IMR-90 (cell line): ENCODE measurements around the gene SERPINF2. TPM values are rescaled to one million over a fixed set of nuclear protein-coding genes. Genes with fewer than 3 reads are reported as not detected.

ENCODE experiments used
- ATAC-seq: fragments of 200-7000 bp; cut with Tn5 transposase; 2 replicates; pipeline ENCODE4 v1.9.1; 2020; ENCODE audit warnings: low read depth, mild to moderate bottlenecking, moderate library complexity
- BruUV-seq: library from RNA; stranded (reverse); fragments of 400-500 nt; replicated peaks from 2 replicates; lab custom pipeline; 2021; lab: Mats Ljungman, UMichigan
- CTCF ChIA-PET: fragments of 300-600 bp; formaldehyde crosslinking; extraction: SDS; loops from one replicate; lab custom pipeline; 2021; ENCODE audit warnings: antibody characterized with exemption; lab: Yijun Ruan, JAX
- POLR2A ChIA-PET: fragments of 300-600 bp; sonication (Branson Sonifier 250); formaldehyde crosslinking; loops from one replicate; lab custom pipeline; 2022; ENCODE audit warnings: antibody characterized with exemption; ENCODE audit not compliant: unreplicated experiment; lab: Charles Lee
- DNase-seq: peaks from one replicate; pipeline ENCODE4 v3.0.0; 2013
- H2AFZ ChIP-seq: replicated peaks from 2 replicates; pipeline ENCODE3; 2013; ENCODE audit warnings: low read length, mild to moderate bottlenecking; ENCODE audit not compliant: poor library complexity
- H2AK5ac ChIP-seq: 2 replicates; pipeline ENCODE4 v1.6.1; 2013; ENCODE audit warnings: low read depth, low read length, inconsistent platforms
- H2AK9ac ChIP-seq: replicated peaks from 2 replicates; pipeline ENCODE3; 2013; ENCODE audit warnings: mild to moderate bottlenecking, low read depth, low read length, moderate library complexity; ENCODE audit not compliant: poor library complexity
- H2BK120ac ChIP-seq: 2 replicates; pipeline ENCODE4 v1.6.1; 2013; ENCODE audit warnings: low read depth, low read length, inconsistent platforms
- H2BK15ac ChIP-seq: 3 replicates; pipeline ENCODE4 v1.6.1; 2013; ENCODE audit warnings: low read depth, low read length, inconsistent platforms
- H2BK20ac ChIP-seq: 2 replicates; pipeline ENCODE4 v1.6.1; 2013; ENCODE audit warnings: low read depth, mild to moderate bottlenecking, inconsistent platforms, low read length, moderate library complexity
- H2BK5ac ChIP-seq: 2 replicates; pipeline ENCODE4 v1.6.1; 2013; ENCODE audit warnings: mild to moderate bottlenecking, low read depth, low read length, inconsistent platforms; ENCODE audit not compliant: poor library complexity, severe bottlenecking
- H3K14ac ChIP-seq: replicated peaks from 2 replicates; pipeline ENCODE4 v1.6.1; 2013; ENCODE audit warnings: low read depth, low read length, inconsistent platforms
- H3K18ac ChIP-seq: 2 replicates; pipeline ENCODE4 v1.6.1; 2013; ENCODE audit warnings: low read depth, low read length, control low read depth
- H3K23ac ChIP-seq: 2 replicates; pipeline ENCODE4 v1.6.1; 2013; ENCODE audit warnings: low read depth, low read length, inconsistent platforms
- H3K27ac ChIP-seq: 2 replicates; pipeline ENCODE4 v1.5.1; 2013; ENCODE audit warnings: mild to moderate bottlenecking, control low read depth, low read length; ENCODE audit not compliant: insufficient read depth
- H3K27me3 ChIP-seq: 2 replicates; pipeline ENCODE4 v1.6.1; 2013; ENCODE audit warnings: low read length; ENCODE audit not compliant: control insufficient read depth, insufficient read depth
- H3K36me3 ChIP-seq: 2 replicates; pipeline ENCODE4 v1.6.1; 2013; ENCODE audit warnings: low read length, mixed read lengths; ENCODE audit not compliant: control insufficient read depth, insufficient read depth
- H3K4ac ChIP-seq: 2 replicates; pipeline ENCODE4 v1.6.1; 2013; ENCODE audit warnings: low read depth, low read length, inconsistent platforms
- H3K4me1 ChIP-seq: 2 replicates; pipeline ENCODE4 v1.6.1; 2013; ENCODE audit warnings: low read length, mixed read lengths; ENCODE audit not compliant: control insufficient read depth, insufficient read depth
- H3K4me2 ChIP-seq: 2 replicates; pipeline ENCODE4 v1.6.1; 2013; ENCODE audit warnings: low read depth, mild to moderate bottlenecking, control low read depth, low read length, moderate library complexity
- H3K4me3 ChIP-seq: 2 replicates; pipeline ENCODE4 v1.5.1; 2013; ENCODE audit warnings: low read depth, mild to moderate bottlenecking, control low read depth, low read length, moderate library complexity; ENCODE audit not compliant: insufficient read depth
- H3K56ac ChIP-seq: 2 replicates; pipeline ENCODE4 v1.6.1; 2013; ENCODE audit warnings: low read length, inconsistent platforms; ENCODE audit not compliant: insufficient read depth; ENCODE audit errors: extremely low read depth
- H3K79me1 ChIP-seq, 2 experiments: 2 replicates each; pipeline ENCODE4 v1.6.1; 2013; ENCODE audit warnings: low read length in 2 of 2, inconsistent platforms in 1 of 2, low read depth in 1 of 2
- H3K9ac ChIP-seq: 2 replicates; pipeline ENCODE4 v1.6.1; 2013; ENCODE audit warnings: low read depth, low read length, control low read depth
- H3K9me1 ChIP-seq: 2 replicates; pipeline ENCODE4 v1.6.1; 2013; ENCODE audit warnings: low read length, inconsistent platforms; ENCODE audit not compliant: insufficient read depth
- H3K9me3 ChIP-seq: 2 replicates; pipeline ENCODE4 v1.6.1; 2013; ENCODE audit warnings: low read length; ENCODE audit not compliant: control insufficient read depth, insufficient read depth
- H4K20me1 ChIP-seq: 2 replicates; pipeline ENCODE4 v1.6.1; 2013; ENCODE audit warnings: low read length, inconsistent platforms; ENCODE audit not compliant: insufficient read depth
- H4K5ac ChIP-seq: 2 replicates; pipeline ENCODE4 v1.6.1; 2013; ENCODE audit warnings: mild to moderate bottlenecking, low read depth, low read length, control low read depth
- H4K8ac ChIP-seq, 2 experiments: 2 replicates each; pipeline ENCODE4 v1.6.1; 2013; ENCODE audit warnings: low read depth in 2 of 2, low read length in 2 of 2, control low read depth in 1 of 2, inconsistent platforms in 1 of 2
- H4K91ac ChIP-seq: 2 replicates; pipeline ENCODE4 v1.6.1; 2013; ENCODE audit warnings: low read depth, low read length, inconsistent platforms; ENCODE audit not compliant: insufficient read depth
- BHLHE40 ChIP-seq: fragments of 150-350 bp; IDR thresholded peaks from 2 replicates; pipeline ENCODE4 v1.6.1; 2016; ENCODE audit warnings: mild to moderate bottlenecking, low read depth, low read length
- CEBPB ChIP-seq: IDR thresholded peaks from 2 replicates; pipeline ENCODE4 v1.6.1; 2012; ENCODE audit warnings: low read depth, low read length, improper control_type of control experiment
- CHD1 ChIP-seq: IDR thresholded peaks from 2 replicates; pipeline ENCODE4 v1.6.1; 2012; ENCODE audit warnings: low read depth, low read length, improper control_type of control experiment
- ELK1 ChIP-seq: fragments of 150-350 bp; IDR thresholded peaks from 2 replicates; pipeline ENCODE4 v1.6.1; 2016; ENCODE audit warnings: low read depth, mild to moderate bottlenecking, low read length, moderate library complexity, borderline replicate concordance
- FOS ChIP-seq: fragments of 150-350 bp; IDR thresholded peaks from 2 replicates; pipeline ENCODE4 v1.6.1; 2016; ENCODE audit warnings: low read depth, low read length
- MAFK ChIP-seq: IDR thresholded peaks from 2 replicates; pipeline ENCODE4 v1.6.1; 2012; ENCODE audit warnings: low read depth, low read length, improper control_type of control experiment
- MAZ ChIP-seq: IDR thresholded peaks from 2 replicates; pipeline ENCODE4 v1.6.1; 2012; ENCODE audit warnings: low read depth, mild to moderate bottlenecking, low read length, improper control_type of control experiment, moderate library complexity, borderline replicate concordance
- MXI1 ChIP-seq: IDR thresholded peaks from 2 replicates; pipeline ENCODE4 v1.6.1; 2012; ENCODE audit warnings: low read depth, mild to moderate bottlenecking, low read length, moderate library complexity, borderline replicate concordance
- NFE2L2 ChIP-seq: fragments of 150-350 bp; IDR thresholded peaks from 2 replicates; pipeline ENCODE4 v1.6.1; 2016; ENCODE audit warnings: low read depth, mild to moderate bottlenecking, low read length
- POLR2A ChIP-seq: IDR thresholded peaks from 2 replicates; pipeline ENCODE4 v1.6.1; 2012; ENCODE audit warnings: mild to moderate bottlenecking, low read depth, low read length
- RAD21 ChIP-seq: IDR thresholded peaks from 2 replicates; pipeline ENCODE4 v1.6.1; 2012; ENCODE audit warnings: low read length, improper control_type of control experiment
- RCOR1 ChIP-seq: IDR thresholded peaks from 2 replicates; pipeline ENCODE4 v1.6.1; 2012; ENCODE audit warnings: mild to moderate bottlenecking, low read length, improper control_type of control experiment; ENCODE audit not compliant: insufficient replicate concordance
- RFX5 ChIP-seq: IDR thresholded peaks from 2 replicates; pipeline ENCODE4 v1.8.0; 2012; ENCODE audit warnings: low read depth, mild to moderate bottlenecking, low read length, moderate library complexity
- SMC3 ChIP-seq: fragments of 150-350 bp; IDR thresholded peaks from 2 replicates; pipeline ENCODE4 v1.6.1; 2016; ENCODE audit warnings: low read depth, mild to moderate bottlenecking, antibody characterized with exemption, low read length, moderate library complexity
- USF2 ChIP-seq: fragments of 150-350 bp; IDR thresholded peaks from 2 replicates; pipeline ENCODE4 v1.6.1; 2017; ENCODE audit warnings: mild to moderate bottlenecking, antibody characterized with exemption, low read length, low read depth
- WGBS, 2 experiments: methylation state at CpG; one replicate each; pipeline versions ENCODE4 v1.1.5 to v1.1.7; 2013; ENCODE audit warnings: missing lambda C conversion rate in 2 of 2; ENCODE audit not compliant: insufficient read length in 1 of 2; ENCODE audit errors: extremely low coverage in 2 of 2; 5-methylcytosine and 5-hydroxymethylcytosine counted together
- dilution Hi-C: fragments of 300-500 bp; cut with HindIII; formaldehyde crosslinking; loops from one replicate; pipeline ENCODE4 v1.14.3; 2018; ENCODE audit warnings: low sequenced_read_pairs; ENCODE audit not compliant: unreplicated experiment
- in situ Hi-C: fragments of 300-500 bp; cut with MboI; formaldehyde crosslinking; loops from 3 replicates; pipeline ENCODE4 v1.14.3; 2019; ENCODE audit warnings: low sequenced_read_pairs, inconsistent platforms, mixed read lengths
- intact Hi-C: fragments of 100-400 bp; cut with micrococcal nuclease; formaldehyde crosslinking; loops from 2 replicates; pipeline ENCODE4 v1.10.0; 2022
- polyA plus RNA-seq, 3 experiments: library from polyadenylated mRNA; depleted of rRNA; stranded (reverse); fragments of >200 nt; gene quantifications; 2 replicates each; pipeline ENCODE4 v1.2.3, GENCODE V29; 2012; ENCODE audit warnings: low replicate concordance in 1 of 3
- total RNA-seq: library from RNA; depleted of rRNA; stranded (reverse); fragments of >200 nt; gene quantifications from 2 replicates; pipeline ENCODE4 v1.2.3, GENCODE V29; 2012
- TF ChIP-seq, protein P1 (sequence below): conservative IDR thresholded peaks from 2 replicates; pipeline ENCODE4 v1.5.1; 2012; ENCODE audit warnings: mild to moderate bottlenecking, low read depth, low read length, improper control_type of control experiment

The SERPINF2 gene
- total and polyA plus RNA-seq, 2 of the 4 experiments (the other 2 are of a cell fraction): not detected

- Histone ChIP-seq H2BK5ac (no peak overlapping the region), H2AFZ (peak overlapping the region; percentile 61), H3K4me3 (no peak overlapping the region), H4K5ac (no peak overlapping the region), H3K4ac (no peak overlapping the region), H3K23ac (no peak overlapping the region; the same call in 1 of the 2 replicates), H3K56ac (no peak overlapping the region), H2BK120ac (no peak overlapping the region), H3K4me1 (peaks cover 4% of the 10 kb centered on the region; the same call in 1 of the 2 replicates), H3K27ac (no peak overlapping the region), H2BK20ac (no peak overlapping the region), H3K14ac (no peak overlapping the region), H3K4me2 (no peak overlapping the region), H3K18ac (no peak overlapping the region), H4K20me1 (no peaks in the 10 kb centered on the region), H3K27me3 (no peaks in the 10 kb centered on the region), H4K8ac (no peak overlapping the region), H2AK9ac (peak overlapping the region; percentile 24), H2AK5ac (no peak overlapping the region; the same call in 1 of the 2 replicates), H3K9me3 (peaks cover 3% of the 10 kb centered on the region; the same call in 1 of the 2 replicates), H3K9me1 (0 out of 2 replicates have a peak, but pooled peaks cover under 1% of the 10 kb centered on the region), H3K9ac (no peak overlapping the region), H3K36me3 (no peaks in the 10 kb centered on the region), H3K79me1 (no peaks in the 10 kb centered on the region), H4K91ac (no peak overlapping the region), H2BK15ac (no peak overlapping the region)
- no peak for TF ChIP-seq FOS
- TF ChIP-seq MXI1: no peak
- no peak for TF ChIP-seq SMC3
- TF ChIP-seq POLR2A: no peak
- TF ChIP-seq ELK1: no peak
- TF ChIP-seq USF2: no peak
- no peak for TF ChIP-seq NFE2L2
- no peak for TF ChIP-seq RAD21
- no peak for TF ChIP-seq RFX5
- TF ChIP-seq, protein P1, sequence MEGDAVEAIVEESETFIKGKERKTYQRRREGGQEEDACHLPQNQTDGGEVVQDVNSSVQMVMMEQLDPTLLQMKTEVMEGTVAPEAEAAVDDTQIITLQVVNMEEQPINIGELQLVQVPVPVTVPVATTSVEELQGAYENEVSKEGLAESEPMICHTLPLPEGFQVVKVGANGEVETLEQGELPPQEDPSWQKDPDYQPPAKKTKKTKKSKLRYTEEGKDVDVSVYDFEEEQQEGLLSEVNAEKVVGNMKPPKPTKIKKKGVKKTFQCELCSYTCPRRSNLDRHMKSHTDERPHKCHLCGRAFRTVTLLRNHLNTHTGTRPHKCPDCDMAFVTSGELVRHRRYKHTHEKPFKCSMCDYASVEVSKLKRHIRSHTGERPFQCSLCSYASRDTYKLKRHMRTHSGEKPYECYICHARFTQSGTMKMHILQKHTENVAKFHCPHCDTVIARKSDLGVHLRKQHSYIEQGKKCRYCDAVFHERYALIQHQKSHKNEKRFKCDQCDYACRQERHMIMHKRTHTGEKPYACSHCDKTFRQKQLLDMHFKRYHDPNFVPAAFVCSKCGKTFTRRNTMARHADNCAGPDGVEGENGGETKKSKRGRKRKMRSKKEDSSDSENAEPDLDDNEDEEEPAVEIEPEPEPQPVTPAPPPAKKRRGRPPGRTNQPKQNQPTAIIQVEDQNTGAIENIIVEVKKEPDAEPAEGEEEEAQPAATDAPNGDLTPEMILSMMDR: no peak
- TF ChIP-seq RCOR1: no peak
- no peak for TF ChIP-seq MAFK
- no peak for TF ChIP-seq MAZ
- no peak for TF ChIP-seq CEBPB
- no peak for TF ChIP-seq CHD1
- TF ChIP-seq BHLHE40: no peak
- peak; percentile 42 for ATAC-seq
- in situ Hi-C loops (no loop called here), intact Hi-C loops (no loop called here), dilution Hi-C loops (no loop called here)
- CTCF ChIA-PET: no interaction called here
- 83% methylated on average over 1 of the region's 5 CpGs; no CpG with 5 or more reads in 1 of the 2 experiments for WGBS, 2 experiments
- no peak for DNase-seq
- BruUV-seq: no TSS peak
- POLR2A ChIA-PET: interaction anchor here (0.7 kb wide), 1 partner anchor 65 kb away, joined by 12 read pairs; no protein-coding TSS in a partner anchor
Measured at GRCh38 chr17:1697681-1698080, 45.0 kb upstream of the SERPINF2 start.
